HCT116 (cell line): ENCODE measurements around the gene METTL6. TPM values are rescaled to one million over a fixed set of nuclear protein-coding genes. Genes with fewer than 3 reads are reported as not detected.
"Not testable (repeated sequence)": the region's sequence is repeated elsewhere in the genome, so short reads cannot be mapped to it uniquely, and the experiment has no call there.

Experiments
- ATAC-seq: fragments of 200-7000 bp; cut with Tn5 transposase; 2 replicates; pipeline ENCODE4 v1.9.1; 2020; ENCODE audit warnings: mild to moderate bottlenecking, moderate library complexity
- BruUV-seq: library from RNA; stranded (reverse); fragments of 400-500 nt; replicated peaks from 2 replicates; lab custom pipeline; 2021; lab: Mats Ljungman, UMichigan
- CTCF ChIA-PET: fragments of 300-600 bp; sonication (Branson Sonifier 250); formaldehyde crosslinking; loops from one replicate; lab custom pipeline; 2021; ENCODE audit warnings: antibody characterized with exemption; lab: Charles Lee
- POLR2A ChIA-PET: fragments of 300-600, 350-600 bp; sonication (Branson Sonifier 250); formaldehyde crosslinking; loops from one replicate; lab custom pipeline; 2021; ENCODE audit warnings: antibody characterized with exemption; lab: Charles Lee
- RAD21 ChIA-PET, 2 experiments: fragments of 300-600 bp; sonication (Branson Sonifier 250); formaldehyde crosslinking; loops; one replicate each; lab custom pipeline; 2023; ENCODE audit warnings: low total read pairs in 2 of 2; ENCODE audit not compliant: uncharacterized antibody in 2 of 2, unreplicated experiment in 2 of 2, low non-redundant PET in 1 of 2; lab: Charles Lee
- DNase-seq: peaks from one replicate; pipeline ENCODE4 v3.0.0-alpha.2; 2010; ENCODE audit warnings: low read depth, low spot score
- H2AFZ ChIP-seq: fragments of 200-600 bp; shearing (Covaris generic), sonication (generic); 2 replicates; pipeline ENCODE4 v1.6.1; 2017; ENCODE audit warnings: low read depth, mixed run types, mixed read lengths, antibody characterized with exemption, low read length; ENCODE audit not compliant: poor library complexity, severe bottlenecking
- H3K27ac ChIP-seq: 2 replicates; pipeline ENCODE4 v1.5.1; 2012; ENCODE audit warnings: low read depth, low read length
- H3K27me3 ChIP-seq: fragments of 200-600 bp; sonication (generic); 2 replicates; pipeline ENCODE4 v1.6.1; 2016; ENCODE audit warnings: mixed run types, low read length, mixed read lengths; ENCODE audit not compliant: insufficient read depth
- H3K36me3 ChIP-seq, 2 experiments: fragments of 200-500 bp in 1 of 2; fragments of 200-600 bp in 1 of 2; sonication (Bioruptor generic) in 1 of 2; sonication (generic) in 1 of 2; 2 replicates each; pipeline versions ENCODE4 v1.5.1 to v1.6.1; 2014 to 2016; ENCODE audit warnings: low read length in 2 of 2, inconsistent platforms in 1 of 2, mixed read lengths in 1 of 2, mixed run types in 1 of 2; ENCODE audit not compliant: insufficient read depth in 2 of 2, control insufficient read depth in 1 of 2
- H3K4me1 ChIP-seq, 2 experiments: fragments of 200-600 bp in 1 of 2; sonication (generic) in 1 of 2; 2 replicates each; pipeline versions ENCODE4 v1.5.1 to v1.6.1; 2012 to 2017; ENCODE audit warnings: low read length in 2 of 2, inconsistent platforms in 1 of 2, mild to moderate bottlenecking in 1 of 2, mixed read lengths in 1 of 2, mixed run types in 1 of 2, moderate library complexity in 1 of 2; ENCODE audit not compliant: insufficient read depth in 2 of 2, control insufficient read depth in 1 of 2
- H3K4me2 ChIP-seq: fragments of 200-600 bp; sonication (generic); 2 replicates; pipeline ENCODE4 v1.6.1; 2017; ENCODE audit warnings: mixed run types, low read length, mixed read lengths
- H3K4me3 ChIP-seq, 2 experiments: fragments of 200-600 bp in 1 of 2; sonication (generic) in 1 of 2; replicated peaks in 1 of 2; 2 replicates each; pipeline ENCODE4 v1.5.1; 2011 to 2016; ENCODE audit warnings: low read length in 2 of 2, control low read depth in 1 of 2, low read depth in 1 of 2, mild to moderate bottlenecking in 1 of 2, mixed read lengths in 1 of 2, mixed run types in 1 of 2
- H3K79me2 ChIP-seq: fragments of 200-600 bp; sonication (generic); 2 replicates; pipeline ENCODE4 v1.6.1; 2017; ENCODE audit warnings: mild to moderate bottlenecking, mixed run types, low read length, moderate library complexity, mixed read lengths; ENCODE audit not compliant: insufficient read depth
- H3K9ac ChIP-seq: fragments of 200-600 bp; sonication (generic); 2 replicates; pipeline ENCODE4 v1.6.1; 2016; ENCODE audit warnings: low read length, mixed read lengths
- H3K9me2 ChIP-seq: fragments of 200-600 bp; sonication (generic), shearing (Covaris generic); 2 replicates; pipeline ENCODE4 v1.6.1; 2017; ENCODE audit warnings: mixed run types, mild to moderate bottlenecking, moderate library complexity; ENCODE audit not compliant: insufficient read depth
- H3K9me3 ChIP-seq, 2 experiments: fragments of 200-500 bp in 1 of 2; fragments of 200-600 bp in 1 of 2; sonication (Bioruptor generic) in 1 of 2; sonication (generic) in 1 of 2; 2 replicates each; pipeline ENCODE4 v1.6.1; 2014 to 2017; ENCODE audit warnings: low read length in 2 of 2, mixed read lengths in 2 of 2, inconsistent platforms in 1 of 2, low read depth in 1 of 2, mild to moderate bottlenecking in 1 of 2, mixed run types in 1 of 2, moderate library complexity in 1 of 2; ENCODE audit not compliant: control insufficient read depth in 1 of 2, insufficient read depth in 1 of 2
- H4K20me1 ChIP-seq: fragments of 200-600 bp; sonication (generic), shearing (Covaris generic); 2 replicates; pipeline ENCODE4 v1.6.1; 2017; ENCODE audit warnings: mixed run types, mild to moderate bottlenecking, moderate library complexity; ENCODE audit not compliant: insufficient read depth
- CBX3 ChIP-seq: IDR thresholded peaks from 2 replicates; pipeline ENCODE4 v1.6.1; 2012; ENCODE audit warnings: low read depth
- CEBPB ChIP-seq: IDR thresholded peaks from 2 replicates; pipeline ENCODE4 v1.6.1; 2012; ENCODE audit warnings: low read depth
- EGR1 ChIP-seq: IDR thresholded peaks from 2 replicates; pipeline ENCODE4 v1.6.1; 2012; ENCODE audit warnings: low read depth
- ELF1 ChIP-seq: IDR thresholded peaks from 2 replicates; pipeline ENCODE4 v1.6.1; 2012; ENCODE audit warnings: low read depth, borderline replicate concordance
- EZH2 ChIP-seq: fragments of 200-600 bp; sonication (generic); IDR thresholded peaks from 2 replicates; pipeline ENCODE4 v1.6.1; 2017; ENCODE audit warnings: antibody characterized with exemption, mixed run types
- EZH2phosphoT487 ChIP-seq: fragments of 200-600 bp; IDR thresholded peaks from 2 replicates; pipeline ENCODE4 v1.6.1; 2018; ENCODE audit warnings: antibody characterized with exemption, borderline replicate concordance
- POLR2AphosphoS5 ChIP-seq: IDR thresholded peaks from 2 replicates; pipeline ENCODE4 v1.6.1; 2011; ENCODE audit warnings: mild to moderate bottlenecking, low read depth, low read length, moderate library complexity
- RAD21 ChIP-seq: IDR thresholded peaks from 2 replicates; pipeline ENCODE4 v1.6.1; 2012; ENCODE audit warnings: low read depth, mild to moderate bottlenecking
- SRF ChIP-seq: IDR thresholded peaks from 2 replicates; pipeline ENCODE4 v1.6.1; 2012; ENCODE audit warnings: low read depth
- TCF7L2 ChIP-seq: IDR thresholded peaks from 2 replicates; pipeline ENCODE4 v1.7.0; 2011; ENCODE audit warnings: borderline replicate concordance, inconsistent platforms; ENCODE audit not compliant: insufficient read depth, insufficient read length; ENCODE audit errors: extremely low read depth
- ZFX ChIP-seq: fragments of 450-650 bp; IDR thresholded peaks from 2 replicates; pipeline ENCODE4 v1.6.1; 2017
- ZNF274 ChIP-seq: fragments of 200-500 bp; sonication (Bioruptor generic); IDR thresholded peaks from 2 replicates; pipeline ENCODE4 v1.6.1; 2014; ENCODE audit warnings: mild to moderate bottlenecking, low read depth, low read length, inconsistent platforms
- intact Hi-C: fragments of 100-400 bp; cut with micrococcal nuclease; formaldehyde crosslinking; loops from 2 replicates; pipeline ENCODE4 v1.10.0; 2022
- total RNA-seq: library from RNA; stranded (reverse); gene quantifications from one replicate; pipeline ENCODE4 v1.2.1, GENCODE V29; 2021; ENCODE audit not compliant: unreplicated experiment
- TF ChIP-seq, protein P1 (sequence below): IDR thresholded peaks from 2 replicates; pipeline ENCODE4 v1.6.1; 2012
- TF ChIP-seq, protein P2 (sequence below): IDR thresholded peaks from 2 replicates; pipeline ENCODE4 v1.6.1; 2012; ENCODE audit warnings: low read depth

Gene METTL6
- total RNA-seq, 1 experiment from 2014 or later, result 14.7 TPM

DNA sequence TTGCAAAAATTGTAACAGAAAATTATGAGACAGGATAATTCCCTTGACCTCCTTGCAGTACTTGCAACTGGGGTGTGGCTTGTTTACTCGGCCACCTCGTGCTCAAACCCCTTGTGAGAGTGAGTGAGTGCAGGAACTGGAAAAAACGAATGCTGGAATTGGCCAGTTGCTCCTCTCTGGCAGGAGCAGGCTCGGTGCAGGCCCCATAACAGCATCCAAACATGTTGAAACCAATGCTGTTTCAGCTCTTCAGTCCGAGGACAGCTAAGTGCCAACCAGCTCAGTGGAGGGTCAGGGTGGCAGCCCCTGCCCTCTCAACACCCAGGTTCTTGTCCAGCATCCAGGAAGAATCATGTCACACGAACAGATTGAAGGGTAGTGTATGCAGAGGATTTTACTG, 36.9 kb downstream of the METTL6 start:
- no TSS peak for BruUV-seq
- ATAC-seq, result no peak
- no peak overlapping the region for H3K9ac ChIP-seq

GRCh38 chr3:15388335-15388734, 39.0 kb downstream of the METTL6 start:
- H3K27ac ChIP-seq, ATAC-seq, H3K4me3 ChIP-seq, H3K79me2 ChIP-seq, DNase-seq, H3K27me3 ChIP-seq, BruUV-seq, H2AFZ ChIP-seq, H3K9ac ChIP-seq, intact Hi-C loops, POLR2A ChIA-PET, H3K9me2 ChIP-seq, H4K20me1 ChIP-seq, CTCF ChIA-PET, RAD21 ChIA-PET, H3K4me2 ChIP-seq, H3K36me3 ChIP-seq, H3K9me3 ChIP-seq: not testable (repeated sequence)
- peaks cover 3 to 23% of the 10 kb centered on the region in 2 experiments; a peak in 2 of 4 replicates for H3K4me1 ChIP-seq

More for the DNA sequence above, 36.9 kb downstream of the METTL6 start:
- intact Hi-C loops, result no loop called here
- ChIA-PET RAD21 (no interaction called here), CTCF (no interaction called here), POLR2A (no interaction called here)
- Histone ChIP-seq H3K27ac (no peak overlapping the region), H3K4me3 (no peak overlapping the region), H2AFZ (no peak overlapping the region), H3K4me2 (no peak overlapping the region), H3K9me3 (no peaks in the 10 kb centered on the region), H3K79me2 (no peaks in the 10 kb centered on the region), H3K9me2 (no peaks in the 10 kb centered on the region), H3K36me3 (no peaks in the 10 kb centered on the region), H3K27me3 (no peaks in the 10 kb centered on the region), H3K4me1 (peaks cover 3 to 23% of the 10 kb centered on the region in 2 experiments; a peak in 2 of 4 replicates), H4K20me1 (no peaks in the 10 kb centered on the region)
- TF ChIP-seq, protein P1, sequence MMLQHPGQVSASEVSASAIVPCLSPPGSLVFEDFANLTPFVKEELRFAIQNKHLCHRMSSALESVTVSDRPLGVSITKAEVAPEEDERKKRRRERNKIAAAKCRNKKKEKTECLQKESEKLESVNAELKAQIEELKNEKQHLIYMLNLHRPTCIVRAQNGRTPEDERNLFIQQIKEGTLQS, result no peak
- TF ChIP-seq SRF (no peak), EZH2 (no peak), RAD21 (no peak), ZNF274 (no peak), POLR2AphosphoS5 (no peak), CEBPB (no peak), ZFX (no peak), ELF1 (no peak), TCF7L2 (no peak), CBX3 (no peak), EGR1 (no peak), EZH2phosphoT487 (no peak)
- TF ChIP-seq, protein P2, sequence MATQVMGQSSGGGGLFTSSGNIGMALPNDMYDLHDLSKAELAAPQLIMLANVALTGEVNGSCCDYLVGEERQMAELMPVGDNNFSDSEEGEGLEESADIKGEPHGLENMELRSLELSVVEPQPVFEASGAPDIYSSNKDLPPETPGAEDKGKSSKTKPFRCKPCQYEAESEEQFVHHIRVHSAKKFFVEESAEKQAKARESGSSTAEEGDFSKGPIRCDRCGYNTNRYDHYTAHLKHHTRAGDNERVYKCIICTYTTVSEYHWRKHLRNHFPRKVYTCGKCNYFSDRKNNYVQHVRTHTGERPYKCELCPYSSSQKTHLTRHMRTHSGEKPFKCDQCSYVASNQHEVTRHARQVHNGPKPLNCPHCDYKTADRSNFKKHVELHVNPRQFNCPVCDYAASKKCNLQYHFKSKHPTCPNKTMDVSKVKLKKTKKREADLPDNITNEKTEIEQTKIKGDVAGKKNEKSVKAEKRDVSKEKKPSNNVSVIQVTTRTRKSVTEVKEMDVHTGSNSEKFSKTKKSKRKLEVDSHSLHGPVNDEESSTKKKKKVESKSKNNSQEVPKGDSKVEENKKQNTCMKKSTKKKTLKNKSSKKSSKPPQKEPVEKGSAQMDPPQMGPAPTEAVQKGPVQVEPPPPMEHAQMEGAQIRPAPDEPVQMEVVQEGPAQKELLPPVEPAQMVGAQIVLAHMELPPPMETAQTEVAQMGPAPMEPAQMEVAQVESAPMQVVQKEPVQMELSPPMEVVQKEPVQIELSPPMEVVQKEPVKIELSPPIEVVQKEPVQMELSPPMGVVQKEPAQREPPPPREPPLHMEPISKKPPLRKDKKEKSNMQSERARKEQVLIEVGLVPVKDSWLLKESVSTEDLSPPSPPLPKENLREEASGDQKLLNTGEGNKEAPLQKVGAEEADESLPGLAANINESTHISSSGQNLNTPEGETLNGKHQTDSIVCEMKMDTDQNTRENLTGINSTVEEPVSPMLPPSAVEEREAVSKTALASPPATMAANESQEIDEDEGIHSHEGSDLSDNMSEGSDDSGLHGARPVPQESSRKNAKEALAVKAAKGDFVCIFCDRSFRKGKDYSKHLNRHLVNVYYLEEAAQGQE, result no peak
- no peak for DNase-seq
